Mesodermal cell (in vitro differentiated cells): ENCODE data around the gene ADGRD1.

ENCODE experiments used
- H3K27ac ChIP-seq: 2 replicates; pipeline ENCODE4 v1.7.0; 2013; ENCODE audit warnings: mild to moderate bottlenecking, low read depth, low read length, moderate library complexity; ENCODE audit not compliant: severe bottlenecking
- H3K36me3 ChIP-seq: 2 replicates; pipeline ENCODE4 v1.7.1; 2013; ENCODE audit warnings: mild to moderate bottlenecking, low read length, moderate library complexity; ENCODE audit not compliant: control insufficient read depth, insufficient read depth
- H3K4me1 ChIP-seq: one replicate; pipeline ENCODE4 v1.7.1; 2013; ENCODE audit warnings: mild to moderate bottlenecking, low read length; ENCODE audit not compliant: insufficient read depth, control insufficient read depth, poor library complexity, severe bottlenecking
- H3K4me3 ChIP-seq: 2 replicates; pipeline ENCODE4 v1.7.0; 2013; ENCODE audit warnings: low read length, control low read depth, mild to moderate bottlenecking; ENCODE audit not compliant: insufficient read depth, poor library complexity, severe bottlenecking; ENCODE audit errors: extremely low read depth
- H3K9me3 ChIP-seq: 2 replicates; pipeline ENCODE4 v1.7.1; 2013; ENCODE audit warnings: mild to moderate bottlenecking, low read length, moderate library complexity; ENCODE audit not compliant: control insufficient read depth
- WGBS, 2 experiments: methylation state at CpG; one replicate each; pipeline ENCODE4 v1.1.5; 2013; ENCODE audit warnings: missing lambda C conversion rate in 2 of 2; ENCODE audit not compliant: insufficient coverage in 2 of 2; 5-methylcytosine and 5-hydroxymethylcytosine counted together

Gene ADGRD1

DNA sequence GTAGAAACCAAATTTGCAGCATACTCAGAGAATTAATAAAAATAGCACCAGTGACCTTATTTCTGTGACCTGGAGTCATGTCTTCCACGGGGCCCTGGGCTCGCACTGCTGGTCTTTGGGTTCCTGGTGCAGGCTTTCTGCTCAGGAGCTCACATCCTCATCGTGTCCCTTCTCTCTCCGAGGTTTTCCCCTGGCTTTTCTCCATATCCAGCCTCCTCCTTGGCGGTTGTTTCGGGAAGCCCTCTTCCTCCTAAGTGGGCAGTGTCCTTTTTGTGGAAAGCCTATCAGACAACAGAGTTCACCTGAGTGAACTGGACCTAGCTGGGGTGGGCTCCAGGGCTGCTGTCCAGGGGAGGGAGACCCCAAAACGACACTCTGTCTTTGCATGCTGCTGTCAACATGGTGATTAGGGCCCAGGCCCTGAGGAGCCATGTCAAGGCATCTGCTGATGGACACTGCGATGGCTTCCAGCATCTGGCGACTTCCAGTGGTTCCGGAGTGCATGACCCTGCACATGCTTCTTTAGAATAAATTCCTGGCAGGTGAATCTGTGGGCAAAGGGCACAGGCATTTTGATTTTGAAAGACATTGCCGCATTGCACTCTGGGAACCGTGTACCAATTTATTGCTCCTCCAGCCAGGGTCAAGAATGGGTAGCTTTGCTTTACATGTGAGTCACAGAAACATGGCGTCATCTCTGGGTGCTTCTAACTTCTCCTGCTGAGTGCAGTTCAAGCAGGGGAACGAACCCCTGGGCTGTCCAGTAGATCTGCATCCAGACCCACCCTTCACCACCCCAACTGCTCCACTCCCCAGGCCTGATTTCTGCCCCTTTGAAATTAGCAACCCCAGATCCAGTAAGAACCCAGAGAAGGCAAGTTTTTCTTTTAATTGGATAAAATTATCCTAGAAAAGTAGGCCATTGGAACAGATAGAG lies 136.8 kb downstream of the ADGRD1 start:
- Histone ChIP-seq H3K9me3 (no peaks in the 10 kb centered on the region), H3K4me3 (no peak overlapping the region), H3K36me3 (no peaks in the 10 kb centered on the region), H3K4me1 (no peaks in the 10 kb centered on the region), H3K27ac (no peak overlapping the region)
- WGBS, 2 experiments, result 89 to 90% methylated on average over 13 to 14 of the region's 14 CpGs

DNA sequence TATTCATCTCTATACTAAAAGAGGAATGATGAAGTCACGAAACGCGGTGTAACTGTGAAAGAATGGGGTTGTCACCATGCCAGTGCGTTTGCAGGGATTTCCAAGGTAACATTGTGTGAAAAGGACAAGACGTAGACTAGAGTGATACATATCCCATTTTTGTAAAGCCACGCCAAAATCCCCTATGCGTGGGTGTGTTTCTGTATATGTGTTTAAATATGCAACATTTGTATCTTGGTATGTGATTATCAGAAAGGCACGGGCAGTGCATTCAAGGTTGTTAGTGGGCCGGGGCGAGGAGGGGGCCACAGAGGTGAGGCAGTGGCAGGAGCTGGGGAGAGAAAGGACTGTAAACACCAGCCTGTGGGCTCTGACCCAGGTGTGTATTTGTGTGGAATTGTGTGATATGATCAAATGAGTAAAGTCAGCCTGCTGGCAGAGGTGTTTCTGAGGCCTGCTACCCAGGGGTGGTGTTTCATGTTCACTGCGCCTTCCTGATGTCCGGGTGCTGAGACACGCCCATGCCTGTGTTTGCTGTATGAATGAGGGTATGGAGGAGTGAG lies 137.8 kb downstream of the ADGRD1 start:
- Histone ChIP-seq H3K9me3 (no peaks in the 10 kb centered on the region), H3K4me3 (no peak overlapping the region), H3K27ac (no peak overlapping the region), H3K4me1 (no peaks in the 10 kb centered on the region), H3K36me3 (no peaks in the 10 kb centered on the region)
- 93 to 96% methylated on average over 12 to 13 of the region's 13 CpGs for WGBS, 2 experiments

DNA sequence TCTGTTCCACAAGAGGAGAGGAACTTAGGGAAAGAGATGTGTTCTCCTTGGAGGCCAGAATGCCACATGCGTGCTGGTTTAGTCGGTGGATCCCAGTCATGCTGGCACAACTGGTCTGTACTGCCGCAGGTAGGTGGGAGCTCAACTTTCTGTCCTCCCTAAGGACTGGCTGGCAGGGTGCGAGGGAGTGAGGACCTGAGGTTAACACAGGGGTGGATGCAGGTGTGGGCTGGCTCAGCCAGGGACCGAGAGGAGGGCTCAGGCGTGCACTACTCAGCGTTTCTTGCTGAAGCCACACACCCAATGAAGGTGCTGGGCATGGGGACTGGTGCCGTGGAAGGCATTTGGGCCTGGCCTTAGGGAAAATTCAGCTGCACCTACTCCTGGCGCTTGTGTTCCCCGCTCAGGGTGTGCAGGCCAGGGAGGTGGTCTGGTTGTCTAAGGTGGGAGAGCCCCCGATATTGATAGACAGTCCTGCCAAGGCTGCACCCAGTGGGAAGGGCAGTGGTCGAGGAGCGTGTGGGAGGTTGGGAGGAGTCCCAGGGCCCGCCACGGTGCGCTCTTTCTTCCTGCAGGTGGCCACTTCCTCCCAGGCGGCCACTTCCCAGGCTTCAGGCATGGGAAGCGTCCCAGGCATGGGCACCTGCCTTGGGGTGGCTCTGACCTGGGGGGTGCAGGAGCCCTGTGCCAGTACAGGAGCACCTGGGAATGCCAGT lies 138.4 kb downstream of the ADGRD1 start:
- 89 to 91% methylated on average over 17 to 18 of the region's 18 CpGs for WGBS, 2 experiments
- H3K4me1 ChIP-seq, result no peaks in the 10 kb centered on the region
- H3K4me3 ChIP-seq, result no peak overlapping the region
- H3K27ac ChIP-seq, result no peak overlapping the region
- H3K36me3 ChIP-seq, result no peaks in the 10 kb centered on the region
- no peaks in the 10 kb centered on the region for H3K9me3 ChIP-seq

DNA sequence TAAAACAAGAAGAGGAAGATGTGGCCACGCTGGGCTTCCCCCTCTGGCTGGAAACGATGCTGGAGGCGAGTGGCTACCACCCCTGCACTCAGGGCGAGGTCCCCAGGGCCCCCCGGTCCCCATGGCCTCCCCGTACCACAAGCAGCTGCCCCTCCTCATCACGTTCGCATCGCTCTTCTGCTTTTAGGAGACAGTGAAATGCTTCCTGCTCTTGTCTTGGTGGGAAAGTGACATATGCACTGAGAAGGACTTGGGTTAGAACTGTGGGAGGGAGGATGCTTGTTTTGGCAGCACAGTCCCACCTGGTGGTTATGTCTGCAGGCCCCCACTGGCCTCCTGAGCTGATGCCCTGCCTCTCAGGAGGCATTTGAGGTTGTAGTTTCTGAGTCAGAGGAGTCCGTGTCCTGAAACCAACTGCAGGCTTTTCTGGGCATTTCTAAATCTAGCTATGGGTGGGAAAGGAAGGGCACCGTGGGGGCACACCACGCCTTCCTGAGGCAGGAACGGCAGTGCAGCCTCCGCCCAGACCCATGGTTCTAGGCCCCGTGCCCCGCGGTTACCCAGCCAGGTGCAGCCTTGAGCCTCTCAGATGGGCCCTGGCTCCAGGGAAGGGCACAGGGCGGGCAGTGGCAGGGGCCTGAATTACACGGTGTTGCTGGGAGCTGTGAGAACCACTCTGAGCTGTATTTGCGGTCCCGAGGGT lies 139.3 kb downstream of the ADGRD1 start:
- Histone ChIP-seq H3K9me3 (no peaks in the 10 kb centered on the region), H3K27ac (no peak overlapping the region), H3K4me3 (no peak overlapping the region), H3K36me3 (no peaks in the 10 kb centered on the region), H3K4me1 (no peaks in the 10 kb centered on the region)
- 88 to 94% methylated on average over 16 to 18 of the region's 21 CpGs for WGBS, 2 experiments

DNA sequence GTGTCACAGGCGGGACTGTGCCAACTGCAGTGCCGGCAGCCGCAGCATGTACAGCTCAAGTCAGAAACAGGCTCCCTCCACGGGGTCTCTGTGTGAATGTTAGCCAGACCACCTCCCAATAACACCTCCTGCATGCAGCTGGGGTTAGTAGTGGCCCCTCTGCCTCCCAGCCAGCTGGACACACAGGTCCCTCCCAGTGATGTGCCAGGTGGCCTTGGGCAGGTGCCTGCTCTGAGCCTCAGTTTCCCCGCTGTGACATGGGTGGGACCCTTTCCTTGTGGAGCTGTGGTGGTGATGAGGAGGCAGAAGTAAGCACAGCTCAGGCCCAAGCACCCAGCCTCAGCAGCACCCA lies 139.9 kb downstream of the ADGRD1 start:
- Histone ChIP-seq H3K4me3 (no peak overlapping the region), H3K36me3 (no peaks in the 10 kb centered on the region), H3K4me1 (no peaks in the 10 kb centered on the region), H3K27ac (no peak overlapping the region), H3K9me3 (no peaks in the 10 kb centered on the region)
- 91 to 98% methylated on average over 4 to 5 of the region's 5 CpGs for WGBS, 2 experiments

- no peaks in the 10 kb centered on the region for H3K36me3 ChIP-seq
- WGBS, 2 experiments, result 93 to 97% methylated on average over 6 to 7 of the region's 11 CpGs
- no peak overlapping the region for H3K4me3 ChIP-seq
- H3K9me3 ChIP-seq, result no peaks in the 10 kb centered on the region
- no peaks in the 10 kb centered on the region for H3K4me1 ChIP-seq
- no peak overlapping the region for H3K27ac ChIP-seq
Measured at GRCh38 chr12:131093971-131094830, 140.5 kb downstream of the ADGRD1 start.

DNA sequence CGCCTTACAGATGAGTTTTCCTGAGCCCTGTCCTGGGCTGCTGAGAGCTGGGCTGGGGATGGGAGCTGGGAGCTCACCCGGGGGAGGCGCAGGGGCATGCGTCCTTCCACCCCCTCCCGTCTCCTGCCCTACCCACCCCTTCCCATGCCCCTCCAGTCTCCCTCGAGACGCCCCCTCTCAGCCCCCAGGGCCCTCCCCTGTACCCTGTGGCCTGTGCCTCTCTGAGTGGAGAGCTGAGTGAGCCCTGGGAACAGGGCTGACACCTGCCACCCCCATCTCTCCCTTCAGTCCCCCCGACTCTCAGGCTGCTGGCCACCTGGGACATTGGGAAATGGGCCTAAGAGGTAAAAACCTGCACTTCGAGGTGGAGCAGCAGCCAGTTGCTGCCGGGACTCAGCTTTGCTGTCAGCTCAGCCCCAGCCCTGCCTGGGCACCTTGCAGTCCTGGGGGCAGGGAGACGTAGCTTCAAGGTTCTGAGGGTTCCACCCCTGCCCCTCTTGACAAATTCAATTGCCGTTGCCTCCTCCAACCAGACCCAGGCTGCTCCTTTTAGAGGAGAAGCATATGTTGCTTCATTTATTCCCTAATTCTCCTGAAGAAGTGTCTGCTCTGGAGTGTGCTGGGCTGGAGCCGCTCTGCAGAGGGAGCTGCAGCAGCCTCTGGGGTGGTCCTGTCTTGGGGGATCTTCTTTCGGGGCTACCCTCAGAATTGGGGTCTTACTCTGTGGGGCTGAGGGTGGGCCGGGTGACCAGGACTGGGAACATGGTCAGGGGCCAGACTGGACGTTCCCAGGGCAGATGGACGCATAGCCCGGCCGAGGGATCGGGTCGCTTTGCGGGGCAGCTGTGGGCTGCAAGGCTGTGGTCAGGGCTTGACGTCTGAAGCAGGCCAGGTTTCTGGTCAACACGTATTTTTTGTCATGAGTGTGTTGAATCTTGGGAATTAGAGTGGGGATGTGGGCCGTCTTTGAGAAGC lies 141.4 kb downstream of the ADGRD1 start:
- H3K9me3 ChIP-seq, result no peaks in the 10 kb centered on the region
- H3K4me3 ChIP-seq, result no peak overlapping the region
- H3K36me3 ChIP-seq, result no peaks in the 10 kb centered on the region
- 84 to 88% methylated on average over 14 to 15 of the region's 25 CpGs for WGBS, 2 experiments
- no peak overlapping the region for H3K27ac ChIP-seq
- no peaks in the 10 kb centered on the region for H3K4me1 ChIP-seq

DNA sequence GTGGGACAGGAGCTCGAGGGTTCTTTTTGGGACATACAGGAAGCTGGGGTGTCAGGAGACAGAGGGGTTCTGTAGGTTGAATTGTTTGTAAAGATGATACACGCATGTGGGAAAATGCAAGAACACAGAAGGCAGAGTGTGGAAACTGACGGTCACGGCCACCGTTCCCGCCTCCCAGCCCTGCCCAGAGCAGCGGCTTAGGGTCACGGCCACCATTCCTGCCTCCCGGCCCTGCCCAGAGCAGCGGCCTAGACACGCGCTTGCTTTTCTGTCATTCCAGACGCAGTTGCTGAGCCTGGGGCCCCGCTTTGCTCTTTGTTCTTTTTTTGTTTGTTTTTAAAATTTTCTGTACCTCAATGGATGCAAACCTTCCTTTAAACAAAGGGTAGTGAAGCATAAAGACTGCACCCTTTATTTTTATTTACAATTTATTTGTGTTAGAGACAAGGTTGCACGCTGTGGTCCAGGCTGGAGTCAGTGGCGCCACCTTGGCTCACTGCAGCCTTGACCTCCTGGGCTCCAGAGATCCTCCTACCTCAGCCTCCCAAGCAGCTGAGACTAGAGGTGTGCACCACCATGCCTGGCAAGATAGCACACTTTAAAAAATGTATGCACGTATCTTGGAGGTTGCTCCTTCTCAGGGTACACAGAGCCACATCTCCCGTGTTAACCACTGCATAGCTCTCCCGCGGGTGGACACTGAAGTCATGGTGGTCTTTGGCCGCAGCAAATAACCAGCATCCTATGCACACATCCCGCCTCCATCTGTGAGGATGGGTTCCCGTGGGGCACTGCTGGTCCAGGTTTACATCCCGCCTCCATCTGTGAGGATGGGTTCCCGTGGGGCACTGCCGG lies 142.3 kb downstream of the ADGRD1 start:
- Histone ChIP-seq H3K27ac (no peak overlapping the region), H3K9me3 (no peaks in the 10 kb centered on the region), H3K36me3 (no peaks in the 10 kb centered on the region), H3K4me3 (no peak overlapping the region), H3K4me1 (no peaks in the 10 kb centered on the region)
- WGBS, 2 experiments, result 86 to 89% methylated on average over 19 to 21 of the region's 26 CpGs
